Nephron (organoid): Measurements from ENCODE around the gene TXNDC16.

Source experiments
- H3K27ac Mint-ChIP-seq, 3 experiments: 2 replicates each; pipeline ENCODE4 v1.8.0; 2020; ENCODE audit warnings: mixed read lengths in 3 of 3, mild to moderate bottlenecking in 2 of 3, moderate library complexity in 1 of 3
- H3K27me3 Mint-ChIP-seq: 2 replicates; pipeline ENCODE4 v1.8.0; 2021; ENCODE audit warnings: low read depth, mild to moderate bottlenecking, moderate library complexity, mixed read lengths
- H3K36me3 Mint-ChIP-seq: 2 replicates; pipeline ENCODE4 v1.8.0; 2020; ENCODE audit warnings: low read depth, mixed read lengths
- H3K4me1 Mint-ChIP-seq: 2 replicates; pipeline ENCODE4 v1.8.0; 2020; ENCODE audit warnings: mixed read lengths
- H3K4me3 Mint-ChIP-seq, 3 experiments: 2 replicates each; pipeline ENCODE4 v1.8.0; 2020; ENCODE audit warnings: mild to moderate bottlenecking in 3 of 3, mixed read lengths in 3 of 3, moderate library complexity in 2 of 3
- H3K9me3 Mint-ChIP-seq: 2 replicates; pipeline ENCODE4 v1.8.0; 2020; ENCODE audit warnings: mixed read lengths
- TF ChIP-seq, protein P1 (sequence below), 3 experiments: fragments of 200-600 bp; sonication (generic); IDR thresholded peaks; one replicate each; pipeline ENCODE4 v1.5.0; 2021; ENCODE audit warnings: antibody characterized with exemption in 3 of 3; ENCODE audit not compliant: unreplicated experiment in 3 of 3

TXNDC16 gene

DNA sequence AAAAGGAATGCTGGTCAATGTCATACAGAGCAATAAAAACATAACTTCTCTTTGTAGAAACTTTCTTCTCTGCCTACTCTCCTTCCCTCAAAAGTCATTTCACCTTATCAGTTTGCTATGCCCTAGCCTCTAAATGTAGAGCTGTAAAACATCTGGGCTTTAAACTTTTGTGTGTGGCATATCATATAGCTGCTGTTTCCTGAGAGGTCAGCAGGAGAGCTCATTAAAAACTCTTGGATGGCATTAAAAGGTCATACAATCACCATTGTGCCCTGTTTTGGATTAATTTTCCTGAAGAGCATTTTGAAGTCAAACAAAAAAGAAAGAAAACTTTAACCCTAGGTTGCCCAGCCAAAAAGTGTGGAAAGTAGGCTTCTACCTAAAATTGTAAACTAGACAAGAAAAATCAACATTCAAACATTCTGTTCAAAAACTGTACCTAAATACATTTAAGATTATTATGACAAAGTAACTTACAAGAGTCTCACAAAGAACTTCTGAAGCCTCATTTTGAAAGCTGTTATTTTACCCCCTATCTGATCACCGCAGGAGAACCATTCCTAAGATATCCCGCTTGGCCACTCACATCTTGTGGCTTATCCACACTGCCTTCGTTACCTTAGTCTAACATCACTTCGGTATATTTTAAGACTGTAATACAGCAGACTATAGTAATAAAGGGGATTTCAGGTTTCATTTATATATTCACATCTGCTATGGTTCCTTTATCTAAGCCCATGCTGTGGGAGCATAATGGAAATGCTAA is 38.1 kb downstream of the TXNDC16 start:
- no peak overlapping the region for H3K27ac Mint-ChIP-seq
- peaks cover under 1% of the 10 kb centered on the region for H3K9me3 Mint-ChIP-seq
- H3K27me3 Mint-ChIP-seq: no peaks in the 10 kb centered on the region
- H3K4me1 Mint-ChIP-seq: no peaks in the 10 kb centered on the region
- TF ChIP-seq, protein P1, sequence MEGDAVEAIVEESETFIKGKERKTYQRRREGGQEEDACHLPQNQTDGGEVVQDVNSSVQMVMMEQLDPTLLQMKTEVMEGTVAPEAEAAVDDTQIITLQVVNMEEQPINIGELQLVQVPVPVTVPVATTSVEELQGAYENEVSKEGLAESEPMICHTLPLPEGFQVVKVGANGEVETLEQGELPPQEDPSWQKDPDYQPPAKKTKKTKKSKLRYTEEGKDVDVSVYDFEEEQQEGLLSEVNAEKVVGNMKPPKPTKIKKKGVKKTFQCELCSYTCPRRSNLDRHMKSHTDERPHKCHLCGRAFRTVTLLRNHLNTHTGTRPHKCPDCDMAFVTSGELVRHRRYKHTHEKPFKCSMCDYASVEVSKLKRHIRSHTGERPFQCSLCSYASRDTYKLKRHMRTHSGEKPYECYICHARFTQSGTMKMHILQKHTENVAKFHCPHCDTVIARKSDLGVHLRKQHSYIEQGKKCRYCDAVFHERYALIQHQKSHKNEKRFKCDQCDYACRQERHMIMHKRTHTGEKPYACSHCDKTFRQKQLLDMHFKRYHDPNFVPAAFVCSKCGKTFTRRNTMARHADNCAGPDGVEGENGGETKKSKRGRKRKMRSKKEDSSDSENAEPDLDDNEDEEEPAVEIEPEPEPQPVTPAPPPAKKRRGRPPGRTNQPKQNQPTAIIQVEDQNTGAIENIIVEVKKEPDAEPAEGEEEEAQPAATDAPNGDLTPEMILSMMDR (IDR thresholded peaks at IDR 0.05; ENCODE audit: unreplicated experiment in 3 of 3): no peak
- peaks cover 2% of the 10 kb centered on the region for H3K36me3 Mint-ChIP-seq
- no peak overlapping the region for H3K4me3 Mint-ChIP-seq

DNA sequence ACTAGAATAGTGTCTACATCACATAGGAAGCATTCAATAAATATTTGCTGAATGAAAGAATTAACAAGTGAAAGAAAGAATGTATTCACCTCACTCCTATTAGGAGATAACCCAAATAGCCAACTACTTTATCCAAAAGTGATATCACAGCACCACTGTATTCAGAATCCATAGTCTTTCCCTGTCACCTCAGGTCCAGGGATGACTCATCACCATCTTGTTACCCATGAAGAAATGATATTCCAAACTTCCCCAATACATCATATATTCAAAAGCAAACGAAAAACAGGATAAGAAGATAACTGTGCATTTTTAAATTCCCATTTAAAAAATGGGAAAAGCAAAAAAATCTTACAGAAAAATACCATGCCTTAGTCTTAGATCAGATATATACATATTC is 39.1 kb downstream of the TXNDC16 start:
- Mint-ChIP-seq H3K4me3 (no peak overlapping the region), H3K36me3 (peaks cover 8% of the 10 kb centered on the region), H3K9me3 (peaks cover 4% of the 10 kb centered on the region), H3K27me3 (no peaks in the 10 kb centered on the region), H3K27ac (no peak overlapping the region), H3K4me1 (no peaks in the 10 kb centered on the region)
- TF ChIP-seq, protein P1 (IDR thresholded peaks at IDR 0.05; ENCODE audit: unreplicated experiment in 3 of 3): no peak

DNA sequence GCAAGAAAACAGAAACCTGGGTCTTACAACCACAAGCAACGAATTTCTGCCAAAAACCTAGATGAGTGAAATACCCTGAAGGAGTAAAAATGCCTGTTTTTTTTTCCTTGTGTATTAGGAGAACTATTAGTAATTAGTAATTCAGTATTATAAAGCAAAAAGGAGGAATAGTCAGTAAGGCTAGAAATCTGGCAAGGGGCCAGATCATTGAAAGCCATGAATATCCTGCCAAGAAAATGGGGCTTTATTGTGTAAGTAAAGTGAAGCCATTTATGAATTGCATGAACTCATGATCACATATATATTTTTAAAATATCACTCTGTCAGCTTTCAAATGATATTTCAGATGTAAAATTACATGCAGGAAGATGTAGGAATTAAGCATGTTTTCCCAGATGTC is 57.9 kb downstream of the TXNDC16 start:
- TF ChIP-seq, protein P1 (IDR thresholded peaks at IDR 0.05; ENCODE audit: unreplicated experiment in 3 of 3): no peak
- no peaks in the 10 kb centered on the region for H3K4me1 Mint-ChIP-seq
- peaks cover 47% of the 10 kb centered on the region for H3K36me3 Mint-ChIP-seq
- H3K27me3 Mint-ChIP-seq: no peaks in the 10 kb centered on the region
- no peak overlapping the region for H3K27ac Mint-ChIP-seq
- peaks cover 20% of the 10 kb centered on the region for H3K9me3 Mint-ChIP-seq
- no peak overlapping the region for H3K4me3 Mint-ChIP-seq

DNA sequence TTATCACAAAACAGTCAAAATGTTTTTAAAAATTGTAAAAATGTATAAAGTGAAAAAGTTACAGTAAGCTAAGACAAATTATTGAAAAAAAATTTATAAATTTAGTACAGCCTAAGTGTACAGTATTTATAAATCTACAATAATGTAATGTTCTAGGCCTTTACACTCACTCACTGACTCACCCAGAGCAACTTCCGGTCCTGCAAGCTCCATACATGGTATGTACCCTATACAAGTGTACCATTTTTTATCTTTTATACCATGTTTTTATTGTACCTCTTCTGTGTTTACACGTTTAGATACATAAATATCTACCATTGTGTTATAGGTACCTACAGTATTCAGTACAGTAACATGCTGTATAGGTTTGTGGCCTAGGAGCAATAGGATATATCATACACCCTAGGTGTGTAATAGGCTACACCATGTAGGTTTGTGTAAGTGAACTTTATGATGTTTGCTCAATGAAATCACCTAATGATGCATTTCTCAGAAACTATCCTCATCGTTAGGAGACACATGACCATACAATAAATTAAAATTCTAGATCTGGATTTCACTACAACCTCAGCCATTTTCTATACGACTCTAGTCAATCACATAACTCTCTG is 66.8 kb downstream of the TXNDC16 start:
- TF ChIP-seq, protein P1 (IDR thresholded peaks at IDR 0.05; ENCODE audit: unreplicated experiment in 3 of 3): no peak
- Mint-ChIP-seq H3K9me3 (no peaks in the 10 kb centered on the region), H3K4me3 (no peak overlapping the region), H3K36me3 (peaks cover 14% of the 10 kb centered on the region), H3K27me3 (no peaks in the 10 kb centered on the region), H3K27ac (no peak overlapping the region), H3K4me1 (no peaks in the 10 kb centered on the region)

DNA sequence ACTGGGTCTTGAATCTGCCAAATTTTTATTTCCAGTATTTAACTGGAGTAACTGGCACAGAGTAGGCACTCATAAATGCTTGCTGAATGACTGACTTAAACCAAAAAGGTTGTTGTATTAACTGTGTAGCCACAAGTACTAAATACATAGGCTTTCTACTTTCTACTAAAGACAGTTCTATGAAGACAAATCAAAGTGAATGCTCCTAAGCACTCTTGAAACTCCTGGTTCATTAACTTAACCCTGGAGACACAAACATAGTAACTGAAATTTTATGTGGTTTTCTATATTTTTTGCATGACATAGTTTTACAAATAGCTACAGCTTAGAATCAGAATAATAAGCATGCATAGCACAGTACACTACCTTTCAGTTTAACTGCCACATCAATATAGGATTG is 70.4 kb downstream of the TXNDC16 start:
- no peaks in the 10 kb centered on the region for H3K27me3 Mint-ChIP-seq
- no peak overlapping the region for H3K27ac Mint-ChIP-seq
- H3K36me3 Mint-ChIP-seq: peaks cover 47% of the 10 kb centered on the region
- TF ChIP-seq, protein P1 (IDR thresholded peaks at IDR 0.05; ENCODE audit: unreplicated experiment in 3 of 3): no peak
- no peak overlapping the region for H3K4me3 Mint-ChIP-seq
- H3K4me1 Mint-ChIP-seq: no peaks in the 10 kb centered on the region
- peaks cover 5% of the 10 kb centered on the region for H3K9me3 Mint-ChIP-seq

DNA sequence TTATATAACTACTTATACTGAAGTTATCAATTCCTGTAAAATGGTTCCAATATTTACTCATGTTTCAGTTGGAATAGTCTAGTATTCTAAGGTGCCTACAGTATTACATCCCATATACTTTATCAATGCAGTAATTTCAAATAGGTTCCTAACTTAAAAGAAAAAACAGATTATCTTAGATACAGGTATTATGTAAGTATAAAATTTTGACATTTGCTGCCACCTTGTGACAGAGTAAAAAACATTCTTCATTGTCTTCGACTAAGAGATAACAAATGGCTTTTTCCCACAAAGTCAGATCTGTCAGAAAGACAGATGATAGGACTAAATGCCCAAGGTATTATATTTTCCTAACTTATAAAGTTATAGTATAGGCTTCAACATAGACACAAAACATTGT is 78.7 kb downstream of the TXNDC16 start:
- Mint-ChIP-seq H3K9me3 (peaks cover 14% of the 10 kb centered on the region), H3K27me3 (no peaks in the 10 kb centered on the region), H3K4me1 (no peaks in the 10 kb centered on the region)

More for the DNA sequence above, 78.7 kb downstream of the TXNDC16 start:
- TF ChIP-seq, protein P1 (IDR thresholded peaks at IDR 0.05; ENCODE audit: unreplicated experiment in 3 of 3): peak; percentile 33 to 57 (median 37)
- H3K27ac Mint-ChIP-seq: no peak overlapping the region
- no peak overlapping the region for H3K4me3 Mint-ChIP-seq
- peaks cover 40% of the 10 kb centered on the region for H3K36me3 Mint-ChIP-seq
